A549 (cell line): ENCODE measurements around the gene PLA2G7.

Experiments used
- CHD2 ChIP-seq: fragments of 150-350 bp; IDR thresholded peaks from 2 replicates; pipeline ENCODE4 v1.6.1; 2014; ENCODE audit warnings: low read length; ENCODE audit not compliant: partially characterized antibody
- CTCF ChIP-seq: fragments of >200 bp; sonication (Bioruptor Twin); formaldehyde crosslinking; IDR thresholded peaks from 3 replicates; pipeline ENCODE4 v1.5.1; 2016
- ESRRA ChIP-seq: fragments of 150-350 bp; IDR thresholded peaks from 2 replicates; pipeline ENCODE4 v1.6.1; 2014; ENCODE audit warnings: mild to moderate bottlenecking, low read length, borderline replicate concordance
- FOSL2 ChIP-seq, 2 experiments: fragments of 450-650 bp in 1 of 2; fragments of >200 bp in 1 of 2; sonication (Bioruptor Twin) in 1 of 2; formaldehyde crosslinking; IDR thresholded peaks; 2 replicates each; pipeline versions ENCODE4 v1.5.0 to v1.6.1; 2016 to 2020; ENCODE audit warnings: mild to moderate bottlenecking in 1 of 2, moderate library complexity in 1 of 2
- POLR2AphosphoS2 ChIP-seq: conservative IDR thresholded peaks from 2 replicates; pipeline ENCODE4 v1.6.1; 2012; ENCODE audit warnings: low read length, improper control_type of control experiment, inconsistent platforms
- TP53 ChIP-seq: fragments of 250-450 bp; sonication (Bioruptor Pico); IDR thresholded peaks from 2 replicates; pipeline ENCODE4 v1.5.0; 2021; ENCODE audit warnings: mild to moderate bottlenecking, moderate library complexity

GRCh38 chr6:46781478-46782378, 46.6 kb upstream of the PLA2G7 start:
- TF ChIP-seq POLR2AphosphoS2 = no peak
- TF ChIP-seq CTCF = peak; percentile 67
- no peak for TF ChIP-seq ESRRA
- no peak for TF ChIP-seq FOSL2 (IDR thresholded peaks at IDR 0.05)
- TF ChIP-seq FOSL2 (CRISPR knock-in tag; IDR thresholded peaks at IDR 0.05) = no peak
- TF ChIP-seq TP53 (CRISPR knock-in tag) = no peak
- TF ChIP-seq CHD2 = no peak
